NCI-H446 (cell line): ENCODE data around the gene CAVIN1.
"Not testable (repeated sequence)": the region's sequence is repeated elsewhere in the genome, so short reads cannot be mapped to it uniquely, and the experiment has no call there.

Experiments
- DNase-seq, 2 experiments: peaks; one replicate each; lab custom pipeline; 2025; lab: John Stamatoyannopoulos, UW

CAVIN1 gene

GRCh38 chr17:42431758-42432161 lies 8.7 kb upstream of the CAVIN1 start:
- no peak for DNase-seq

- no peak for DNase-seq
These were observed 6.8 kb upstream of the CAVIN1 start for GRCh38 chr17:42429726-42430447.

- DNase-seq, result peak in 1 of 2 experiments; percentile 60
These were observed 5.3 kb upstream of the CAVIN1 start for GRCh38 chr17:42428141-42428944.

- DNase-seq, result no peak
These were observed 2.0 kb upstream of the CAVIN1 start for GRCh38 chr17:42424991-42425610.

- DNase-seq, result no peak
These were observed 710 bp upstream of the CAVIN1 start for GRCh38 chr17:42423766-42424165.

GRCh38 chr17:42422412-42422957 lies 571 bp downstream of the CAVIN1 start:
- DNase-seq, result no peak

- DNase-seq, result no peak
These were observed 1.3 kb downstream of the CAVIN1 start for GRCh38 chr17:42421507-42422338.

GRCh38 chr17:42421136-42421506 lies 1.9 kb downstream of the CAVIN1 start:
- DNase-seq, result no peak

GRCh38 chr17:42417981-42418380 lies 5.1 kb downstream of the CAVIN1 start:
- DNase-seq, result not testable (repeated sequence)

GRCh38 chr17:42414704-42415409 lies 8.2 kb downstream of the CAVIN1 start:
- DNase-seq, result no peak

- no peak for DNase-seq
These were observed 9.5 kb downstream of the CAVIN1 start for GRCh38 chr17:42413464-42414040.

GRCh38 chr17:42411905-42412679 lies 11.0 kb downstream of the CAVIN1 start:
- no peak for DNase-seq

- DNase-seq, result no peak
These were observed 11.7 kb downstream of the CAVIN1 start for GRCh38 chr17:42411361-42411760.

GRCh38 chr17:42410319-42410685 lies 12.8 kb downstream of the CAVIN1 start:
- no peak for DNase-seq

- DNase-seq, result peak in 1 of 2 experiments; percentile 72
These were observed 13.3 kb downstream of the CAVIN1 start for GRCh38 chr17:42409523-42410318.

GRCh38 chr17:42408061-42408460 lies 15.0 kb downstream of the CAVIN1 start:
- peak in 1 of 2 experiments; percentile 47 for DNase-seq

GRCh38 chr17:42407289-42407836 lies 15.7 kb downstream of the CAVIN1 start:
- DNase-seq, result peak; percentile 73 to 90

GRCh38 chr17:42406615-42407288 lies 16.3 kb downstream of the CAVIN1 start:
- DNase-seq, result no peak
